DOHH2 (cell line): ENCODE measurements around the gene PCDHGA12.

Experiments
- CTCF ChIP-seq: fragments of 200-600 bp; sonication (generic); IDR thresholded peaks from one replicate; pipeline ENCODE4 v1.5.1; 2014; ENCODE audit warnings: antibody characterized with exemption, mild to moderate bottlenecking, low read depth, low read length; ENCODE audit not compliant: poor library complexity, severe bottlenecking
- EZH2phosphoT487 ChIP-seq: fragments of 200-600 bp; sonication (generic); IDR thresholded peaks from 2 replicates; pipeline ENCODE4 v1.6.1; 2017; ENCODE audit warnings: borderline replicate concordance, mild to moderate bottlenecking, antibody characterized with exemption, low read length, moderate library complexity, mixed read lengths

GRCh38 chr5:141441571-141442170 lies 11.4 kb downstream of the PCDHGA12 start:
- TF ChIP-seq CTCF: no peak
- TF ChIP-seq EZH2phosphoT487: no peak
